HUES64 (cell line): Measurements from ENCODE around the gene PDCD2L.
"Not testable (repeated sequence)": the region's sequence is repeated elsewhere in the genome, so short reads cannot be mapped to it uniquely, and the experiment has no call there.

Experiments used
- H3K27ac ChIP-seq: 2 replicates; pipeline ENCODE4 v1.7.0; 2013; ENCODE audit warnings: low read depth, low read length, inconsistent platforms
- H3K27me3 ChIP-seq: 2 replicates; pipeline ENCODE4 v1.6.1; 2013; ENCODE audit warnings: mild to moderate bottlenecking, low read length; ENCODE audit not compliant: insufficient read depth
- H3K36me3 ChIP-seq: 2 replicates; pipeline ENCODE4 v1.6.1; 2013; ENCODE audit warnings: mild to moderate bottlenecking, low read length; ENCODE audit not compliant: insufficient read depth
- H3K4me1 ChIP-seq: 2 replicates; pipeline ENCODE4 v1.6.1; 2013; ENCODE audit warnings: mild to moderate bottlenecking, low read length, moderate library complexity; ENCODE audit not compliant: insufficient read depth
- H3K4me3 ChIP-seq: 2 replicates; pipeline ENCODE4 v1.5.1; 2013; ENCODE audit warnings: mild to moderate bottlenecking, low read length, moderate library complexity
- H3K9ac ChIP-seq: 2 replicates; pipeline ENCODE4 v1.6.1; 2013; ENCODE audit warnings: mild to moderate bottlenecking, low read depth, low read length
- H3K9me3 ChIP-seq: 2 replicates; pipeline ENCODE4 v1.6.1; 2013; ENCODE audit warnings: low read depth, low read length; ENCODE audit not compliant: insufficient read depth
- WGBS: fragments of 150-250, 120-280 bp; methylation state at CpG from one replicate; pipeline ENCODE4 v1.1.7; 2013; ENCODE audit warnings: missing lambda C conversion rate; 5-methylcytosine and 5-hydroxymethylcytosine counted together

PDCD2L gene

DNA sequence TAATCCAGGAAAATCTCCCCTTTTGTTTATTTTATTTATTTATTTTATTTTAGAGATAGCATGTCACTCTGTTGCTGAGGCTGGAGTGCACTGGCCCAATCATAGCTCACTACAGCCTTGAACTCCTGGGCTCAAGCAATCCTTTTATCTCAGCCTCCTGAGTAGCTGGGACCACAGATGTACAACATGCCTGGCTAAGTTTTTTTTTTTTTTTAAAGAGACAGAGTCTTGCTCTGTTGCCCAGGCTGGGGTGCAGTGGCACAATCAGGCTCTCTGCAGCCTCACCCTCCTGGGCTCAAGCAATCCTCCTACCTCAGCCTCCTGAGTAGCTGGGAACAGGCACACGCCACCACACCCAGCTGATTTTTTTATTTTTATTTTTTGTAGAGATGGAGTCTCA lies 6.3 kb upstream of the PDCD2L start:
- no peak overlapping the region for H3K9ac ChIP-seq
- no peaks in the 10 kb centered on the region for H3K4me1 ChIP-seq
- H3K36me3 ChIP-seq, result peaks cover 79% of the 10 kb centered on the region
- no peaks in the 10 kb centered on the region for H3K27me3 ChIP-seq
- H3K27ac ChIP-seq, result no peak overlapping the region
- no peak overlapping the region for H3K4me3 ChIP-seq
- H3K9me3 ChIP-seq, result no peaks in the 10 kb centered on the region
- no CpG with 5 or more reads among the region's 1 CpG for WGBS

DNA sequence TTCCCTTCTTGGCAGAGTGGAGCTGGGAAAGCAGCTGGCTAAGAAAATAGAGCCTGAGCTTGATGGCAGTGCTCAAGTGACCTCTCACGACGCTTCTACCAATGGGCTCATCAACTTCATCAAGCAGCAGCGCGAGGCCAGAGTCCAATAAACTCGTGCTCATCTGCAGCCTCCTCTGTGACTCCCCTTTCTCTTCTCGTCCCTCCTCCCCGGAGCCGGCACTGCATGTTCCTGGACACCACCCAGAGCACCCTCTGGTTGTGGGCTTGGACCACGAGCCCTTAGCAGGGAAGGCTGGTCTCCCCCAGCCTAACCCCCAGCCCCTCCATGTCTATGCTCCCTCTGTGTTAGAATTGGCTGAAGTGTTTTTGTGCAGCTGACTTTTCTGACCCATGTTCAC lies 4.3 kb upstream of the PDCD2L start:
- Histone ChIP-seq H3K27ac (no peak overlapping the region), H3K9ac (no peak overlapping the region)

DNA sequence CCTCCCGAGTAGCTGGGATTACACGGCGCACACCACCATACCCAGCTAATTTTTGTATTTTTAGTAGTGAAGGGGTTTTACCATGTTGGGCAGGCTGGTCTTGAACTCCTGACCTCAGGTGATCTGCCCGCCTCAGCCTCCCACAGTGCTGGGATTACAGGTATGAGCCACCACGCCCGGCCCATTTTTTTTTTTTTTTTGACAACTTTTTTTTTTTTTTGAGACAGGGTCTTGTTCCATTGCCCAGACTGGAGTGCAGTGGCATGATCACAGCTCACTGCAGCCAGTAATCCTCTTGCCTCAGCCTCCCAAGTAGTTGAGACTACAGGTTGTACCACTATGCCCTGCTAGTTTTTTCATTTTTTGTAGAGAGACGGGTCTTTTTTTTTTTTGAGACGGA lies 3.4 kb upstream of the PDCD2L start:
- not testable (repeated sequence) for H3K27me3 ChIP-seq, H3K4me1 ChIP-seq, H3K4me3 ChIP-seq, H3K9me3 ChIP-seq, H3K9ac ChIP-seq, H3K27ac ChIP-seq
- 97% methylated on average over 5 of the region's 8 CpGs for WGBS
- peaks cover 53% of the 10 kb centered on the region for H3K36me3 ChIP-seq

More for the DNA sequence above, 4.3 kb upstream of the PDCD2L start:
- Histone ChIP-seq H3K9me3 (no peaks in the 10 kb centered on the region), H3K4me1 (no peaks in the 10 kb centered on the region), H3K27me3 (no peaks in the 10 kb centered on the region), H3K36me3 (peaks cover 61% of the 10 kb centered on the region), H3K4me3 (no peak overlapping the region)
- WGBS, result 93% methylated on average over 9 of the region's 9 CpGs

DNA sequence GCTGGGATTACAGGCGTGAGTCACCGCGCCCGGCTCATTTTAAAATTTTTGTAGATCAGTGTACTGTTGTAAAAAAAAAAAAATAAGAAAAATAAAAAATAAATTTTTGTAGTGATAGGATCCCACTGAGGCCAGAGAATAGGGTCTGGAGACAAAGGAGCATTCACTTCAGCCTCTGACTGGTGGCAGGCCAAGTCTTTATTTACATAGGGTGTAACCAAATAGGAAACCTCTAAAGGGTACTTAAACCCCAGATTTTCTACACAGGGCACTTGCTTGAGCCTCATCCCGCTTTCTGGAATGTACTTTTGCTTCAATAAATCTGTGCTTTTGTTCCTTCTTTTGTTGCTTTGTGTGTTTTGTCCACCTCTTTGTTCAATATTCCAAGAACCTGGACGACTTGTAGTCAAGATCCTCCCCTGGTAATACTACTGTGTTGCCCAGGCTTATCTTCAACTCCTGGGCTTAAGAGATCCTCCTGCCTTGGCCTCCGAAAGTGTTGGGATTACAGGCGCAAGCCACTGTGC lies 2.1 kb upstream of the PDCD2L start:
- Histone ChIP-seq H3K27ac (no peak overlapping the region), H3K4me3 (no peak overlapping the region), H3K4me1 (no peaks in the 10 kb centered on the region), H3K9ac (no peak overlapping the region), H3K27me3 (no peaks in the 10 kb centered on the region), H3K9me3 (no peaks in the 10 kb centered on the region), H3K36me3 (peaks cover 45% of the 10 kb centered on the region)
- 88% methylated on average over 5 of the region's 8 CpGs for WGBS

DNA sequence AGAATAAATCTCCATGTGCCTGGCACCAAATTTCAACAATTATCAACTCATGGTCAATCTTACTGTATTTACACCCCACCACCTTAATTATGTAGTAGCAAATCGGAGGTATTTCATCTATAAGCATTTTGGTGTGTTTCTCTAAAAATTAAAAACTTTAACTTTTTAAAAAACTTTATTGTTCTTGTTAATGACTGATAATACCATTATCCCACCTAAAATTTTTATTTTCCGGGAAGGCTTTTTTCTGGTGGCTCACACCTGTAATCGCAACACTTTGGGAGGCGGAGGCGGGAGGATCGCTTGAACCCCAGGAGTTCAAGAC lies 453 bp upstream of the PDCD2L start:
- 60% methylated on average over 5 of the region's 6 CpGs for WGBS
- Histone ChIP-seq H3K9ac (peak overlapping the region; percentile 93; the same call in 1 of the 2 replicates), H3K27me3 (no peaks in the 10 kb centered on the region), H3K9me3 (no peaks in the 10 kb centered on the region), H3K27ac (0 out of 2 replicates have a peak overlapping the region, but pooled peaks have one; percentile 39), H3K4me3 (peak overlapping the region; percentile 90), H3K4me1 (no peaks in the 10 kb centered on the region), H3K36me3 (peaks cover 43% of the 10 kb centered on the region)

DNA sequence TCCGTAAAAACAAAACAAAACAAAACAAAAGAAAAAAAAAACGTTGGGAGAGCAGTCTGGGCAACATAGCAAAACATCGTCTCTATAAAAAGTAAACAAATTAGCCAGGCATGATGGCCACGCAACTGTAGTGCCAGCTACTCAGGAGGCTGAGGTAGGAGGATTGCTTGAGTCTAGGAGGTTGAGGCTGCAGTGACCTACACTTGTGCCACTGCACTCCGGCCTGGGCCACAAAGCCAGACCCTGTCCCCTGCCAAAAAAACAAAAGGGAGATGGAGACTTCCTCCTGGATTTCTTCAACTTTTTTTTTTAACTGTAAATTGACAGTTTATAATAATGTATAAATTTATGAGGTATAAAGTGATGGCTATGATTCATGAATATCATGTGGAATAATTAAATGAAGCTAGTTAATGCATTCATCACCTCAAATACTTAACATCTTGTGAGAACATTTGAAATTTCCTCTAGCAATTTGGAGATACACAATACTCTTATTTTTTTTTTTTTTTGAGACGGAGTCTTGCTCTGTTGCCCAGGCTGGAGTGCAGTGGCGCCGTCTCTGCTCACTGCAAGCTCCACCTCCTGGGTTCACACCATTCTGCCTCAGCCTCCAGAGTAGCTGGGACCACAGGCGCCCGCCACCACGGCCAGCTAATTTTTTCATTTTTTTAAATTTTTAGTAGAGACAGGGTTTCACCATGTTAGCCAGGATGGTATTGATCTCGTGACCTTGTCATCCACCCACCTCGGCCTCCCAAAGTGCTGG lies 1.9 kb downstream of the PDCD2L start:
- Histone ChIP-seq H3K36me3 (peaks cover 41% of the 10 kb centered on the region), H3K9me3 (no peaks in the 10 kb centered on the region), H3K27me3 (no peaks in the 10 kb centered on the region), H3K4me1 (no peaks in the 10 kb centered on the region), H3K27ac (no peak overlapping the region), H3K9ac (no peak overlapping the region), H3K4me3 (no peak overlapping the region)
- WGBS, result 93% methylated on average over 13 of the region's 13 CpGs

DNA sequence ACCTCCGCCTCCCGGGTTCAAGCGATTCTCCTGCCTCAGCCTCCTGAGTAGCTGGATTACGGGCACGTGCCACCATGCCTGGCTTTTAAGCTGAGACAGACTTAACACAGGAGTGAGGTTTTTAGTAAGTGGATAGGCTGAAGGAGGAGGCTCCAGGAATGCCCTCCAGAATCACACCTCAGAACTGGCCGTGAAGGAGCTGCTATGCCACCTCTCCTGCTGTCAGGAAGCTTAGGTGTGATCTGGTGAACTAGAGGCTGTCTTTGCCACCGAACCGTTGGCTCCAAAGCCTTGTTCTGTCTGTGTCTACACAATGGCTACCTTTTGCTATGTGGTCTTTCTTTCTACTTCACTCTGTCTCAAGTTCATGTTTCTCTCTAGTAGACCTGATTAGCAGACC lies 4.2 kb downstream of the PDCD2L start:
- Histone ChIP-seq H3K36me3 (peaks cover 55% of the 10 kb centered on the region), H3K27ac (no peak overlapping the region), H3K4me1 (no peaks in the 10 kb centered on the region), H3K4me3 (no peak overlapping the region), H3K9me3 (no peaks in the 10 kb centered on the region), H3K27me3 (no peaks in the 10 kb centered on the region), H3K9ac (no peak overlapping the region)
- 92% methylated on average over 8 of the region's 8 CpGs for WGBS

DNA sequence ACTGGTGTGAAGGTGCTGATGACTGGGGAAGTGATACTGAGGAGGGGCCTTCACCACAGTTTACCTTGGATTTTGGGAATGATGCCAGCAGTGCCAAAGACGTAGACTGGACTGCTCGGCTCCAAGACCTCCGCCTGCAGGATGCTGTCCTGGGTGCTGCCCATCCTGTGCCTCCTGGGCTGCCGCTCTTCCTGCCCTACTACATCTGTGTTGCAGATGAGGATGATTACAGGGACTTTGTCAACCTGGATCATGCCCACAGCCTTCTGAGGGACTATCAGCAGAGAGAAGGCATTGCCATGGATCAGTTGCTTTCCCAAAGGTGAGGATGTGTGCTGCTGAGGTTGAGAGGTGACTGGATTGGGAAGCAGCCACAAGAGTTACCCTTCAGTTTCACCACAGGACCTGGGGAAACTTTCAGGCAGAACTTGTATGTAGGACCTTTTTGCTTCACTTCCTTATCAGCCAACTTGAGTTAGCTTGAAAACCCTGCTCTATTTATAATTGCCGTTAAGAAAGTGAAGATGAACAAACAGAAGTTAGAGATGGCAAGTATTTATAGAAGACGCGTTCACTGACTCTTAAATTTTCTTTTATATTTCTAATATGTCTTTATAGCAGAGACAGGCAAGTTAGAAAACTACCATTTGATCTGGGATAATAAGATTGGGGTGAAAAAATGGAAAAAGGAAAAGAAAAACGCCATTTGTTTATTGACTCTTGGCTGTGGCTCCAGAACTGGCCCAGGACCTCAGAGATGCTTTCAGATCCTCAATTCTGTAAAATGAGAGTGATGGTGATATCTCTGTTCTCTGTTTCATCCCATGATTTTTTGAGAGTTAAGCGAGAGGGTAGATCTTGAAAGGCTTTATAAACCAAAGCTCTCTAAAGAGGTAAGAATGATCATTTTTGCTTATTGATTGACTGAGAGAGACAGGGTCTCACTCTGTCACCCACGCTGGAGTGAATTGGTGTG lies 5.3 kb downstream of the PDCD2L start:
- H3K9me3 ChIP-seq, result no peaks in the 10 kb centered on the region
- no peak overlapping the region for H3K27ac ChIP-seq
- WGBS, result 93% methylated on average over 10 of the region's 10 CpGs
- H3K9ac ChIP-seq, result no peak overlapping the region
- H3K27me3 ChIP-seq, result no peaks in the 10 kb centered on the region
- H3K4me3 ChIP-seq, result no peak overlapping the region
- no peaks in the 10 kb centered on the region for H3K4me1 ChIP-seq
- H3K36me3 ChIP-seq, result peaks cover 66% of the 10 kb centered on the region

DNA sequence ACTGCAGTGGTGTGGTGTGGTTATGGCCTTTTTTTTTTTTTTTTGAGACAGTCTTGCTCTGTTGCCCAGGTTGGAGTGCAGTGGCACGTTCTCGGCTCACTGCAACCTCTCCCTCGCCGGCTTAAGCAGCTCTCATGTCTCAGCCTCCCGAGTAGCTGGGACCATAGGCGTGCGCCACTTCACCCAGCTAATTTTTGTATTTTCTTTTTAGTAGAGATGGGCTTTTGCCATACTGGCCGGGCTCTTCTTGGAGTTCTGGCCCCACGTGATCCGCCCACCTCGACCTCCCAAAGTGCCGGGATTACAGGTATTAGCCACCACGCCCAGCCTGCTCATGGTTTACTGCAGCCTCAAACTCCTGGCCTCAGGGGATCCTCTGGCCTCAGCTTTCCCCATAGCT lies 7.0 kb downstream of the PDCD2L start:
- Histone ChIP-seq H3K4me1 (no peaks in the 10 kb centered on the region), H3K27me3 (no peaks in the 10 kb centered on the region), H3K4me3 (no peak overlapping the region), H3K36me3 (peaks cover 79% of the 10 kb centered on the region), H3K9me3 (no peaks in the 10 kb centered on the region), H3K9ac (no peak overlapping the region), H3K27ac (no peak overlapping the region)
- 97% methylated on average over 13 of the region's 13 CpGs for WGBS

DNA sequence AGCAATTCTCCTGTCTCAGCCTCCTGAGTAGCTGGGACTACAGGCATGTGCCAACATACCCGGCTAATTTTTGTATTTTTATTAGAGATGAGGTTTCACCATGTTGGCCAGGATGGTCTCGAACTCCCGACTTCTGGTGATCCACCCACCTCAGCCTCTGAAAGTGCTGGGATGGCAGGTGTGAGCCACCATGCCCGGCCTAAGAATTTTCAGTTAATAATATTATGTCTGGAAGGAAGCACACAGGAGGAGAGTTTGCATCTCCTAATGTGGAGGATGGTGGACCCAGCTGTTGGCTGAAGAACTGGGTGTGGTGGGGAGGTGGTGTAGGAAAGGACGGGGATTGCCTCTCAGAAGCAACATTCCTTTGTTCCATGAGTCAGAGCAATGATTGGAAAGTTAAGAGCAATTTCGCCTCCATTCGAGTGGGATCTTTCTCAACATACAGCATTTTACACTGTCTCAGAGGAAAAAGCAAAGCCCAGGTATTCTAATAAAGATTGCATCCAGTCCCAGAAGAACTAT lies 11.9 kb downstream of the PDCD2L start:
- peaks cover 91% of the 10 kb centered on the region for H3K36me3 ChIP-seq
- 95% methylated on average over 7 of the region's 7 CpGs for WGBS
- H3K27ac ChIP-seq, result no peak overlapping the region
- no peak overlapping the region for H3K4me3 ChIP-seq
- no peaks in the 10 kb centered on the region for H3K27me3 ChIP-seq
- H3K9me3 ChIP-seq, result no peaks in the 10 kb centered on the region
- H3K4me1 ChIP-seq, result no peaks in the 10 kb centered on the region
- H3K9ac ChIP-seq, result no peak overlapping the region

DNA sequence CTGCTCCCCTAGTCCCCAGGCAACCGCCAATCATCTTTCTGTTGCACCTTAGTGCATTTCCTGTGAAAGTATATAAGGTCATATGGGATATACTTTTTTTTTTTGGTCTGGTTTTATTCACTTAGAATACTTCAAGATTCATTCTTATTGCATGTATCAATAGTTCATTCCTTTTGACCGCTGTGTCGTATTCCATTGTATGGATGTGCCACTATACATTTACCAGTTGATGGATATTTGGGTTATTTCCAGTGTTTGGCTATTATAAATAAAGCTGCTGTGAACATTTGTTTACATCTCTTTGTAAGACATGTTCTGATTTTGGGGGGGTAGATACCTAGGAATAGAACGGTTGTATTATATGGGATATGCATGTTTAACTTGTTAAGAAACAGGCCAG lies 14.1 kb downstream of the PDCD2L start:
- Histone ChIP-seq H3K27me3 (no peaks in the 10 kb centered on the region), H3K27ac (no peak overlapping the region), H3K9me3 (no peaks in the 10 kb centered on the region), H3K36me3 (peaks cover 95% of the 10 kb centered on the region), H3K4me1 (no peaks in the 10 kb centered on the region), H3K9ac (no peak overlapping the region), H3K4me3 (no peak overlapping the region)
- 98% methylated on average over 4 of the region's 4 CpGs for WGBS
